GM21515 (cell line): Measurements from ENCODE around the gene USP32.
A peak's percentile ranks its signal among the peaks of the same experiment; 100 is the strongest.
"Not testable (repeated sequence)": the region's sequence is repeated elsewhere in the genome, so short reads cannot be mapped to it uniquely, and the experiment has no call there.

ENCODE experiments used
- ATAC-seq: cut with Tn5 transposase; IDR thresholded peaks from one replicate; pipeline ENCODE4 v1.9.1; 2021; ENCODE audit not compliant: unreplicated experiment

Gene USP32

GRCh38 chr17:60342492-60342891 lies 49.4 kb downstream of the USP32 start:
- not testable (repeated sequence) for ATAC-seq

GRCh38 chr17:60335289-60335688 lies 56.6 kb downstream of the USP32 start:
- ATAC-seq: no peak

GRCh38 chr17:60333628-60334031 lies 58.3 kb downstream of the USP32 start:
- no peak for ATAC-seq

- ATAC-seq: not testable (repeated sequence)
Measured at GRCh38 chr17:60333072-60333471, 58.9 kb downstream of the USP32 start.

GRCh38 chr17:60332574-60332973 lies 59.4 kb downstream of the USP32 start:
- no peak for ATAC-seq

- ATAC-seq: no peak
Measured at GRCh38 chr17:60330731-60331130, 61.2 kb downstream of the USP32 start.

- no peak for ATAC-seq
Measured at GRCh38 chr17:60328679-60329078, 63.3 kb downstream of the USP32 start.

GRCh38 chr17:60327901-60328273 lies 64.0 kb downstream of the USP32 start:
- ATAC-seq: no peak

GRCh38 chr17:60327134-60327900 lies 64.6 kb downstream of the USP32 start:
- no peak for ATAC-seq

- no peak for ATAC-seq
Measured at GRCh38 chr17:60326702-60327101, 65.2 kb downstream of the USP32 start.

- no peak for ATAC-seq
Measured at GRCh38 chr17:60325730-60326524, 66.0 kb downstream of the USP32 start.

GRCh38 chr17:60323754-60324153 lies 68.2 kb downstream of the USP32 start:
- ATAC-seq: no peak

GRCh38 chr17:60322056-60322387 lies 69.9 kb downstream of the USP32 start:
- ATAC-seq: no peak

- no peak for ATAC-seq
Measured at GRCh38 chr17:60321336-60322055, 70.4 kb downstream of the USP32 start.

- ATAC-seq: no peak
Measured at GRCh38 chr17:60318830-60319229, 73.1 kb downstream of the USP32 start.

GRCh38 chr17:60318326-60318725 lies 73.6 kb downstream of the USP32 start:
- no peak for ATAC-seq

- no peak for ATAC-seq
Measured at GRCh38 chr17:60315650-60316049, 76.3 kb downstream of the USP32 start.

GRCh38 chr17:60314900-60315299 lies 77.0 kb downstream of the USP32 start:
- not testable (repeated sequence) for ATAC-seq

GRCh38 chr17:60314423-60314822 lies 77.5 kb downstream of the USP32 start:
- no peak for ATAC-seq

GRCh38 chr17:60311936-60312335 lies 80.0 kb downstream of the USP32 start:
- ATAC-seq: no peak

- no peak for ATAC-seq
Measured at GRCh38 chr17:60311186-60311585, 80.7 kb downstream of the USP32 start.

- peak; percentile 81 for ATAC-seq
Measured at GRCh38 chr17:60305141-60305540, 86.8 kb downstream of the USP32 start.
